CD4-positive, alpha-beta T cell treated with Interleukin-6 for 4 hours (primary cell): ENCODE measurements around the gene COLQ.
A peak's percentile ranks its signal among the peaks of the same experiment; 100 is the strongest.
"Not testable (repeated sequence)": the region's sequence is repeated elsewhere in the genome, so short reads cannot be mapped to it uniquely, and the experiment has no call there.

Source experiments
- DNase-seq: peaks from one replicate; pipeline ENCODE4 v3.0.0-alpha.2; 2020; ENCODE audit warnings: mixed read lengths

Gene COLQ

GRCh38 chr3:15521573-15521965, at the start of gene COLQ:
Gene COLQ (minus strand): TSS chr3:15521706. CDS start chr3:15521625, 81 bp downstream.
- no peak for DNase-seq

DNA sequence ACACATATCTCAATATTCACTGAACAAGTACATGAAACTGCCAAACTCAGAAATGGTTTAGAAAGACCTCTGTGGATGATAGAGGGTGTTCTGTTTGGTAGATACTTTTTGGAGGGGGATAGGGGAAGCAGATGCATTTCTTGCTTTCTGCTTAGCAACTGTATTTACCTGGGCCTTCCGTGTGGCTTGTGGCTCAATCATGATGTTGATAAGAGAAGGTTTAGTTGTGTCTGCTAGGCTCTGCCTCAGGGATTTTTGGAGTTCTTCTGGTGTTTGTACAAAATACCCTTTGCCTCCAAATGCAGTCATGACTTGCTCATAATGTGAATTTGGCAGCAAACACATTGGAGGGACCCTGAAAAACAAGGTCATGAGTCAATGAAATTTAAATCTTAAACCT, 41.7 kb upstream of the COLQ start:
- DNase-seq = no peak

DNA sequence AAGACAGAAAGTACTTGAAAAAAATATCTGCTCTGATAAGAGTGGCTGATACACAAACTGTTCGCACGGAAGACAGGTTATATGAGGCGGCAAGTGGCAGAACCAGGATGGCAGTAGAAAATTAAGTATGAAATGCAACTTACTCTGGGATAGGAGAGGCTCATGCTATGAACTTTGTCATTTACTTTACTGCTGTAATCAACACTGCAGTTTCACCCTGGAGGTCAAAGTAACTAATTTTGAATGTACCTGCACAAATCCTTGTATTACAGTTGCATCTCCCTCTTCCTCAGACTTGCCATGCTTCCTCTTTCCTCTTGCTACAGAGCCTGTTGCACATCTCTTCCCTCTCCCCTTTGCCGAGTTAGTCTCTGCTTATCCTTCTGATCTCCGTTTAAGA, 41.1 kb upstream of the COLQ start:
- no peak for DNase-seq

GRCh38 chr3:15558581-15558980, 37.1 kb upstream of the COLQ start:
- DNase-seq = no peak

DNA sequence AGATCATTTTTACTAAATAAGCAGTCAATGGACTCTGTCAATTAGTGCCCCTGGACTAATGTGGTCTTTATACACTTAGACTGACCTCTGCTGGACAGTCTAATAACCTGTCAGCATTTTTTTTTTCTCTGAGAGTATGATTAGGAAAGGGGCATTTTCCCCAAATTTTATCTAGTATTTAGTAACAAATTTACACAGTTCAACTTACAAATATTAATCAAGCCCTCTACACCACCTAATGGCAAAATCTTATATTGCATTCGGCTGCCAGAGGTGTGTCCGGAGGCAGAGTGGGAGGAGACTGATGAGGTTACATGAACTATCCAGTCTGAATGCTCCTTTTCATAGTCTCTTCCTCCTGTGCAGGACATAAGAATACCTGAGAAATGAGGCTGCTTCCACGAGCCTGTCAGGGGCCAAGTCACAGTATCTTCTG, 36.0 kb upstream of the COLQ start:
- peak; percentile 59 for DNase-seq

GRCh38 chr3:15556512-15556911, 35.0 kb upstream of the COLQ start:
- no peak for DNase-seq

GRCh38 chr3:15553749-15554148, 32.2 kb upstream of the COLQ start:
- DNase-seq = no peak

DNA sequence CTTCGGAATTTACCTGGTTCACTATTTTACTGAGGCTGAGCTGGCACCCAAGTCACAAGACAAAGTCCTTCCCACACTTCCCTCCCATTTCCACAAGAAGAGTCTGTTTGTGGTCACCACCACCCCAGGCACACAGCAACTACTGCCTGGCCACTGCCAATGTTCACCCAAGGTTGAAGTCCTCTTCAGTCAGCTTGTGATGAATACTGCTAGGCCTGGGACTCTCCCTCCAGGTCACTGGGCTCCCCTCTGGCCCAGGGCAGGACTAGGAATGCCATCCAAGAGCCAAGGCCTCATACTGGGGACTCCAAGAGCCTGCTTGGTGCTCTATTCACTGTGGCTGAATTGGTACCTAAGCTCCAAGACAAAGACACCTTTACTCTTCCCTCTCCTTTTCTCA, 30.4 kb upstream of the COLQ start:
- DNase-seq = no peak

- no peak for DNase-seq
These were observed 28.3 kb upstream of the COLQ start for GRCh38 chr3:15549846-15550245.

DNA sequence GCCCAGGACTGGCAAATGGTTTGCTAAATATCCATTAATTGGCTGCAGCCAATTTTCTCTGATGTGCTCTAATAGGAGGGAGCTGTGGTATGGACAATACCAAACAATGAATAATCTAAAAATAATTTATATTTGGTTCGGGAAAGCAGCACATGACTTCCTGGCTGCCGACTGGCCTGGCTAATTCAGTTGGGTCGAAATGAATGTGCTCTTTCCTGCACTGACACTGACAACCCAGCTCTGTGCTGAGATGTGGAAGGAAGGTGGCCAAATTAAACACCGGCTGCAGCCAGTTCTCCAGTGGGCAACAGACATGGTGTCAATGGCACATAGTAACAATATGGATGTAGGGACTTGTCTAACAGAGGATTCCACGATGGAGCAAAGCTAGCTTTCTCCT, 21.1 kb upstream of the COLQ start:
- DNase-seq = no peak

DNA sequence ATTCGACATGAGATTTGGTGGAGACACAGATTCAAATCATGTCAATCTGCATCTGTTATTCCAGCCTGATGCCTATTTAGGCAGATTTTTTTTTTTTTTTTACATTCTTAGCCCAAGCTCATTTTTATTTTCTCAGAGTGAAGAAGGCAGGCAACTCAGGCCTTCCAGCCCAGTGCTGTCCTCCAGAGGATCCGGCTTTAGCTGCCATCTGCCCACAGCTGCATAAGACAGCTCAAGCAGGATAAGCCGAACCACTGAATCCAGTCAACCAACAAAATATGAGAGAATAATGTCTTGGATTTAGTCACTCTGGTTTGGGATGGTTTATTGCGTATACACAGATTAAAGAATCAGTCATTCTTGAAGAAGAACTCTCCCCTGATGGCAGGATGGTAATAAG, 19.9 kb upstream of the COLQ start:
- no peak for DNase-seq

GRCh38 chr3:15539066-15539465, 17.6 kb upstream of the COLQ start:
- no peak for DNase-seq

GRCh38 chr3:15538345-15538744, 16.8 kb upstream of the COLQ start:
- no peak for DNase-seq

DNA sequence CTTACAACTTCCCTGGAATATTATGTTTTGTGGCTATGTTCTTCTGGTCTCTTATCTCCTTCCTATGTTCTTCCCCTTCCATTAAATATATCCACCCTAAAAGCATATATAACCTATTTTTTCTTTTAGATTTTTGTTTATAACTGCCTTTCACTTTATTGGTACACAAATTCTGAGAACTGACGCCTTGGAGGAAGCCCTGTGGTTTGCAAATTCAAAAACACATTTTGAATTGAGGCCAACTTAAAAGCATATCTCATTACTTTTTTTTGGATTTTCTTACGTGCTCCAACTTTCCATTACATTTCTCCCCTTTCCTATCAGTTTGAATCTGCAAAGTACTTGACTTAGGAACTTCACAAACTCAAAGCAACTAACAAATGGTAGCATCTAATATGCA, 15.3 kb upstream of the COLQ start:
- DNase-seq = no peak

DNA sequence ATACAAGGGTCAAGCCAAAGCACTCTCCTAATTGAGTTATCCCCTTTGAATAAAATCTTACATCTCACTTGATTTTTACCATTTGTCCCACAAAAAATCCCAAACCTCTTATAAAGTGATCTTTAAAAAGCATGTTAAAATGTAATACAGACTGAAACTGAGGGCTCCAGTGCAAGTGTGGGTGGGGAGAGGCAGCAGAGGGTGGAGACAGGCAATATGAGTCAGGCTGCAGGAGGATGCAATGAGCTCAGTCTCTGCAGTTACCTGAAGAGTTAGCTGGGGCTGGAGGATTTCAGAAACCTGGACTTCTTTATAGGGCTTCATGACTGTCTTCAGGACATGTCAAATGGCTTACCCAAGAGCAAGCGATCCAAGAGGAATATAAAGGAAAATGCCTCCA, 14.2 kb upstream of the COLQ start:
- DNase-seq = peak; percentile 56

- DNase-seq = not testable (repeated sequence)
These were observed 11.1 kb upstream of the COLQ start for GRCh38 chr3:15532614-15533013.

DNA sequence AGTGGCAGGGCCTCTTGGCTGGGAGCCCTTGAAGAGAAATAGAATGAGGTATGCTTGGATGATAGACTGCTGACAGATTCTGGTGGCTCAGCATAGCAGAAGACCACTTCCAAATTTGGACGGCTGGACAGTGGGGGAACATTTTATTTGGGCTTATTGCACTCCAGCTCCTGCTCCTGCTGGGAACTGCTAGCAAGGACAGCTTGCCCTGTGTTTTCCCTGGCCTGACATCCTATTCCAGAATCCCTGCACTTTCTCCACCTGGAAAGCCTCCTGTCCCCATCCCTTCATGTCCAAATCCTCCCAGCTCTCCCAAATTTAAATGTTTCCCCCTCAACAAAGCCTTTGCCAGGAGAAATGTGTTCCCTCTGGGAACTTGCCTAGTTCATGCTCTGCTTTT, 9.8 kb upstream of the COLQ start:
- no peak for DNase-seq

- no peak for DNase-seq
These were observed 7.5 kb upstream of the COLQ start for GRCh38 chr3:15528854-15529537.

DNA sequence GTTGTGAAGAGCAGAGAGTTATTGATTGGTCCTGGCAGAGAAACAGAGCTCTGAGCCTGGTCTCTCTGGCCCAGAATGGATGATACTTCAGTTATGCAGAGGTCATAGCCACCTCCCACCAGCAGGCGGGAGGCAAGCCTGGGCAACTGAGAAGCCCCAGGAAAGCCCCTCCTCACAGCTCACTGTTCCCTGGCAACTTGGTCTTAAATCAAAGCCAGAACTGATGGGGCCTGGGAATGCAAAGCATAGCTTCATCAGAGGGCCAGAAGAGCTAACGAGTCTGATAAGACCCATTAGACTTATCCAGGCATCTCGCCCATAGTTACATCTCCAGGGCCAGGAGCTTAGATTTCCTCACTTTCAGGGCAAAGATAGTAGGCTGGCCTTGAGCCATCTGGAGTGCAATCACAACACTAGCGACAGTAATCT, 5.5 kb upstream of the COLQ start:
- no peak for DNase-seq

DNA sequence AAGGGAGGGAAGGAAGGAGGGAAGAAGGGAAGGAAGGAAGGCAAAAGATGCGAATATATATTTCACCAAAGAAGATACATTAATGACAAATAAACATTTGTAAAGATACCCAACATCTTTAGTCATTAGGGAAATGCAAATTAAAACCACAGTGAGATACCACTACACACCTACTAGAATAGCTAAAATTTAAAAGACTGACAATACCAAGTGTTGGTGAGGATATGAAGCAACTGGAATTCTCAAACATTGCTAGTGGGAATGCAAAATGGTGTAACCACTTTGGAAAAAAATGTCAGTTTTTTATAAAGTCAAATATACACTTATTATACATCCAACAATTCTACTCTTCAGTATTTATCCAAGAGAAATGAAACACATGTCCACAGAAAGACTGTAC, 4.3 kb upstream of the COLQ start:
- DNase-seq = no peak

GRCh38 chr3:15523660-15524417, 2.3 kb upstream of the COLQ start:
- DNase-seq = no peak

GRCh38 chr3:15522016-15522415, 510 bp upstream of the COLQ start:
- DNase-seq = no peak

- DNase-seq = no peak
These were observed 518 bp downstream of the COLQ start for GRCh38 chr3:15520804-15521572.

DNA sequence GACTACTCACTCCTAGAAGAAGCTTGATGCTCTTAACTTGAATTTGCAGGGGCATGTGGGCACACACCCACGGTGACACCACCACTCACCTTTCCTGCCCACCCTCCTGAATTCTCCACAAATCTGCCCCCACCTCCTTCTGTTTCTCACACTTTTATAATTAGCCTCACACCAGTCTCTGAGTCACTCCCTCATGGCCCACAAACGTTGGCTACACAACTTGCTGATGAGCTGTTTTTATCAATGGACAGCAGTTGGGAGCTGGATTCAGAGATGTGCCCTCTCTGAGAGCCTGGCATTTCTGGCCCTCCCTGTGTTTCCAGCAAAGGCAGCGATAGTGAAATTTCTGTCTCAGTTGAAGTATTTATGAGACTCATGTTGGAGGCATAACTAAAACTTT, 1.3 kb downstream of the COLQ start:
- DNase-seq = peak; percentile 10
